Fibroblast of mammary gland (primary cell): ENCODE data around the gene CRYBA1.
"Not testable (repeated sequence)": the region's sequence is repeated elsewhere in the genome, so short reads cannot be mapped to it uniquely, and the experiment has no call there.

ENCODE experiments used
- DNase-seq: peaks from one replicate; pipeline ENCODE4 v3.0.0-alpha.2; 2010; ENCODE audit warnings: low read depth
- H3K4me3 ChIP-seq: 2 replicates; pipeline ENCODE4 v1.5.1; 2011; ENCODE audit warnings: low read depth, mild to moderate bottlenecking, low read length, moderate library complexity; ENCODE audit not compliant: control insufficient read depth
- TF ChIP-seq, protein P1 (sequence below): conservative IDR thresholded peaks from 2 replicates; pipeline ENCODE4 v1.5.1; 2011; ENCODE audit warnings: low read depth, low read length, inconsistent platforms; ENCODE audit not compliant: control insufficient read depth, insufficient read depth

The CRYBA1 gene, protein sequence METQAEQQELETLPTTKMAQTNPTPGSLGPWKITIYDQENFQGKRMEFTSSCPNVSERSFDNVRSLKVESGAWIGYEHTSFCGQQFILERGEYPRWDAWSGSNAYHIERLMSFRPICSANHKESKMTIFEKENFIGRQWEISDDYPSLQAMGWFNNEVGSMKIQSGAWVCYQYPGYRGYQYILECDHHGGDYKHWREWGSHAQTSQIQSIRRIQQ

DNA sequence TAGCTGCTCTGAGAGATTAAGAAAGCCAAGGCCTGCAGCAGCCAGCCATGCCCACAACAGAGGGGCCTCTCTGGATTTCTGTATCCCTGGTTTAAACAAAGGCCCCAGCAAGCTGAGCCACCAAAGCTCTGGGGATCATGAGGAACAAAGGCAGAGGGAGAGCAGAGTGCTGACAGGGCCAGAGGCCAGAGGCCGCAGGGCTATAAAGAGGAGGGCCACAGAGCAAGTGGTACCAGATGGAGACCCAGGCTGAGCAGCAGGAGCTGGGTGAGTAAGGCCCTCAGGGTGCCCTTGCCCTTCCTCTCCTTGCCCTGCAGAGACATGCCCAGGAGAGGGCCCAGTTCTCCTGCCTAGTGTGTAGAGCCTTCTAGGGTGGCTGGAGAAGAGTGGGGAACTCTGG lies at the start of gene CRYBA1:
CRYBA1 (plus strand) TSS at position 232 of the 400 bp plus-strand sequence; CDS start at position 237, 5 bp downstream.
- DNase-seq = no peak
- no peak within 1 kb of the TSS for H3K4me3 ChIP-seq
- TF ChIP-seq, protein P1, sequence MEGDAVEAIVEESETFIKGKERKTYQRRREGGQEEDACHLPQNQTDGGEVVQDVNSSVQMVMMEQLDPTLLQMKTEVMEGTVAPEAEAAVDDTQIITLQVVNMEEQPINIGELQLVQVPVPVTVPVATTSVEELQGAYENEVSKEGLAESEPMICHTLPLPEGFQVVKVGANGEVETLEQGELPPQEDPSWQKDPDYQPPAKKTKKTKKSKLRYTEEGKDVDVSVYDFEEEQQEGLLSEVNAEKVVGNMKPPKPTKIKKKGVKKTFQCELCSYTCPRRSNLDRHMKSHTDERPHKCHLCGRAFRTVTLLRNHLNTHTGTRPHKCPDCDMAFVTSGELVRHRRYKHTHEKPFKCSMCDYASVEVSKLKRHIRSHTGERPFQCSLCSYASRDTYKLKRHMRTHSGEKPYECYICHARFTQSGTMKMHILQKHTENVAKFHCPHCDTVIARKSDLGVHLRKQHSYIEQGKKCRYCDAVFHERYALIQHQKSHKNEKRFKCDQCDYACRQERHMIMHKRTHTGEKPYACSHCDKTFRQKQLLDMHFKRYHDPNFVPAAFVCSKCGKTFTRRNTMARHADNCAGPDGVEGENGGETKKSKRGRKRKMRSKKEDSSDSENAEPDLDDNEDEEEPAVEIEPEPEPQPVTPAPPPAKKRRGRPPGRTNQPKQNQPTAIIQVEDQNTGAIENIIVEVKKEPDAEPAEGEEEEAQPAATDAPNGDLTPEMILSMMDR = no peak

DNA sequence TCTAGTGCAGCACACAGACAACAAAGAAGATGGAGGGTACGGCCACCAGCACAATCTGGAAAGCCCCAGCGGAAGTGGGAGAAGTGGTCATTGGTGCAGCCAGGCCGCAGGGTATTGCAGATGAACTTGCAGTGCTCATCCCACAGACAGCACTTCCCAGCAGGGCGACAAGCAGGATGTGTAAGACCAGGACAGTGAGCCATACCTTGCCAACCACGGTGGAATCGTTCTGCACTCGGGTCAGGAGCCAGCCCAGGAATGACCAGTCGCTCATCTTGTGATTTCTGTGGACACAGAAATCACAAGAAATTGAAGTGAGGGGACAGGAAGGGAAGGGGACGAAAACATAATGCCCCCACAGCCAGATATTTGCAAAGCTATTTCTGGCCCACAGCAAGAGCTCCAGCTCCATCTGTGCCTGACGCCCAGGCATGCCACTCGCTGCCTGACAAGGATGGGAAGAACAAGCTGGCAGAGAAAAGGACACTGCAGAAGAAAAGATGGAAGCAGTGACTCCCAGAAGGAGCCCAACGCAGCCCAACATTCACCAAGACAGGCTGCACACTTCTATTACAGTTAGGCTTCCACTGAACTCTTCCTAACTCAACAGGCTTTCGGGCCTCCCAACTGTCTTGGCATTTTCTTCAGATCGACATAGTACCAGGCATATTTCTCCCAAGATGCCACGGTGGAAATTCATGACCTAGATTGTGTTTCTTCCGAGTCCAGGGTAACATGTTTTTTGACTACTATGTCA lies 49.0 kb upstream of the CRYBA1 start:
- DNase-seq = no peak
- TF ChIP-seq, protein P1 = no peak
- no peak overlapping the region for H3K4me3 ChIP-seq

DNA sequence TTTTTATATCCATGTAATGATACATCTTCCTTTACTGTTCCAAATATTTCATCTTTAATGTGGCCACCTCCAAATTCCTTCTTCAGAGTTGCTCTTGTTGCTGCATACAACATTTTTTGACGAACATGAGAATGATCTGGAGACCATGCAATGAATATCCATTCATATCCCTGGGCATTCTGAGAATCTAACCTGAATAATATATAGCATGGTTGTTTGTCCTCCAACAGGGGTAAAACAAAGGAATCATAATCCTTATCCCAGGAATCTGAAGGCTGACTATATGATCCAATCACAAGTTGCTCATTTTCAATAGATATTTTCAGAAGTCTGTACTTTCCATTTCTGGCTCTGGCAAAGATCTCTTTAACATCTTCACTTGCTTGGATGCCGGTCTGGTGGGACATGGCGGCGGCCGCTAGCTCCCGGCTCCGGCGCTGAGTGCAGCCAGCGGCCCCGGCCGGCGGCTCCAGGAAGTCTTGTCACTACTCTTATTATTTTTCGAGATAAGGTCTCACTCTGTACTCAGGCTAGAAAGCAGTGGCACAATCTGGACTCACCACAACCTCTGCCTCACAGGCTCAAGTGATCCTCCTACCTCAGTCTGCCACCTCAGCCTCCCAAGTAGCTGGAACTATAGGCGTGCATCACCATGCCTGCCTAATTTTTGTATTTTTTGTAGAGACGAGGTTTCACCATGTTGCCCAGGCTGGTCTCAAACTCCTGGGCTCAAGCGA lies 42.4 kb upstream of the CRYBA1 start:
- DNase-seq, H3K4me3 ChIP-seq: not testable (repeated sequence)

DNA sequence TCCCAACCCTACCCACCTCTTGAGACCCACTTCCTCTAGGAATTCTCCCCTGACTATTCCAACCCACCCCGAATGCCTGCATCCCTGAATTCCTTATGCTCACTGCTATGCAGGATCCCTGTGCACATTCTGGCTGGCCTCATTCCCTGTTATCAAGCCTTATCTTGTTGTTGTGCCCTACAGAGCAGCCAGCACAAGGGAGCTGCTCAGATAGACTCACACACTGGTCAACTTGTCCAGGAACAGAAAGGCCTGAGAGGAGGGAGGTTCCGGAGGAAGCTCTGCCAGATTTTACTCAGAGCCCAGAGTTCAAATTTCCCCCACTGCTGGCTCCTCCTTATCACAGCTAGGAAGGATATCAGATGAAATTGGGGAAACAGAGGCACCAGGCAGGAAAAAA lies 41.6 kb upstream of the CRYBA1 start:
- no peak overlapping the region for H3K4me3 ChIP-seq
- no peak for DNase-seq
- TF ChIP-seq, protein P1 = no peak

DNA sequence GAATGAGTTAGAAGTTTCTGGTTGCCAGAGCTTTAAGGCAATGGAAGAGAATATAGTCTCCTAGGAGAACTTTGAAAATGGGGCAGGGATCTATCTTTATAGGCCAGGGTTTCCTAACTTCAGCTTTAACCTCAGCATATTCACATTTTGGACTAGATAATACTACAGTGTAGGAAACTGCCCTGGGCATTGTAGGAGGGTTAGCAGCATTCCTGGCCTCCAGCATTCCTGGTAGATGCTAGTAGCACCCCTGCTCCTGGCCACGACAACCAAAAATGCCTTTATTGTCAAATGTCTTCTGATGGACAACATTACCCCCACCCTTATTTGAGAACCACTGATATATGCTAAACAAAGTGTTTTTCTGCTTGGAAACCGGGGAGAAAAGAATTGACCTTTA lies 38.7 kb upstream of the CRYBA1 start:
- no peak overlapping the region for H3K4me3 ChIP-seq
- no peak for DNase-seq
- TF ChIP-seq, protein P1 = no peak

DNA sequence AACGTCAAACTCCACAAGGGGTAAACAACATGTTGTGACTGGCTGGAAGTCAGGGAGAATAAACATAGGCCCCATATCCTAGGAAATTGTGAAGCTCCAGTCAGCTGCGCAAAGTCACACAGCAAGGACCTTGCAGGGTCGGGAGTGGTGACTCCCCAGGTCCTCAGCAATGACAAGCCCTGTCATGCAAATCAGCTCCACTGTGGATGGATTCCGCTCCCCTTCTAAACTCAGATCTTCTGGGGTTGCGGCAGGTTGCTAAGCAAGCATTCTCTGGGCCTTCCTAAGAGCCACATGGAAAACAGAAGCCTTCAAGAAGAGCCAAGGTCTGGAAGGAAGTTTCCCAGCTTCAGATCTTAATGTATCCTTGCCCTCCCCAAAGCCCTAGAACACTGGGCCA lies 37.6 kb upstream of the CRYBA1 start:
- TF ChIP-seq, protein P1 = no peak
- H3K4me3 ChIP-seq = no peak overlapping the region
- DNase-seq = no peak

DNA sequence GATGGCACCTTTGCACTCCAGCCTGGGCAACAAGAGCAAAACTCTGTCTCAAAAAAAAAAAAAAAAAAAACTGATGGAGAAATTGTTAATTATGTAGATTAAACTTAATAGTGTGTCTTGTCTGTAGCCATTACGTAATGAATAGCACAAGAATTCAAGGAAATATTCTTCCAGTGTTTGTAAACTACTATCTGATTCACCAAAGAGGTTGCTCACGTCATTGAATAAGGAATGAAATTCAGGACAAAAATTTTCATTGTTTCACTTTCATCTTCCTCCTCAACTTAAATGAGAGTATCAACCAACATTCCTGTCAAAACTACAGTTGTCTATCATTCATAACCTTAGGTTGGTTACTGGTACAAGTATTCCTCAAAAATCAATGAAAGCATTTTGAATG lies 35.8 kb upstream of the CRYBA1 start:
- peak; percentile 29 for DNase-seq
- H3K4me3 ChIP-seq = no peak overlapping the region
- TF ChIP-seq, protein P1 = no peak
